Cardiac muscle cell (in vitro differentiated cells and primary cell): Measurements from ENCODE around the gene AOPEP. TPM values are rescaled to one million over a fixed set of nuclear protein-coding genes. Genes with fewer than 3 reads are reported as not detected.
A peak's percentile ranks its signal among the peaks of the same experiment; 100 is the strongest.
"Not testable (repeated sequence)": the region's sequence is repeated elsewhere in the genome, so short reads cannot be mapped to it uniquely, and the experiment has no call there.

ENCODE experiments used
- DNase-seq, 2 donors: peaks; one replicate each; pipeline versions ENCODE4 v3.0.0 to v3.0.0-alpha.2; 2010 to 2017; ENCODE audit warnings: low read depth in 1 of 2, low spot score in 1 of 2
- H3K27ac ChIP-seq: fragments of 200-600 bp; sonication (generic); 2 replicates; pipeline ENCODE4 v1.5.1; 2016
- H3K27me3 ChIP-seq: fragments of 200-600 bp; sonication (generic); 2 replicates; pipeline ENCODE4 v1.6.0; 2016; ENCODE audit warnings: control low read depth
- H3K36me3 ChIP-seq: fragments of 200-600 bp; sonication (generic); 2 replicates; pipeline ENCODE4 v1.5.1; 2016; ENCODE audit warnings: control low read depth
- H3K4me1 ChIP-seq: fragments of 200-600 bp; sonication (generic); 2 replicates; pipeline ENCODE4 v1.8.1; 2017; ENCODE audit warnings: low read depth, mild to moderate bottlenecking, mixed run types
- H3K4me3 ChIP-seq: fragments of 200-600 bp; sonication (generic); 2 replicates; pipeline ENCODE4 v1.5.1; 2016; ENCODE audit warnings: mild to moderate bottlenecking
- H3K9me3 ChIP-seq: fragments of 200-600 bp; sonication (generic); 2 replicates; pipeline ENCODE4 v1.5.1; 2017; ENCODE audit warnings: low read depth, mild to moderate bottlenecking, control low read depth
- CTCF ChIP-seq: IDR thresholded peaks from 2 replicates; pipeline ENCODE4 v1.5.1; 2012; ENCODE audit warnings: low read depth, mild to moderate bottlenecking, low read length
- polyA plus RNA-seq: library from polyadenylated mRNA; unstranded; fragments of >200 nt; fragmentation: Nextera tagmentation; extraction: Ambion mirVana; gene quantifications from 2 replicates; pipeline ENCODE4 v1.2.1, GENCODE V29; 2016
- total RNA-seq: library from RNA; depleted of rRNA; stranded (reverse); fragments of >200 nt; gene quantifications from 2 replicates; pipeline ENCODE4 v1.2.3, GENCODE V29; 2016

The AOPEP gene
- total and polyA plus RNA-seq, 2 experiments from 2014 or later: 46.8 to 88.7 TPM

DNA sequence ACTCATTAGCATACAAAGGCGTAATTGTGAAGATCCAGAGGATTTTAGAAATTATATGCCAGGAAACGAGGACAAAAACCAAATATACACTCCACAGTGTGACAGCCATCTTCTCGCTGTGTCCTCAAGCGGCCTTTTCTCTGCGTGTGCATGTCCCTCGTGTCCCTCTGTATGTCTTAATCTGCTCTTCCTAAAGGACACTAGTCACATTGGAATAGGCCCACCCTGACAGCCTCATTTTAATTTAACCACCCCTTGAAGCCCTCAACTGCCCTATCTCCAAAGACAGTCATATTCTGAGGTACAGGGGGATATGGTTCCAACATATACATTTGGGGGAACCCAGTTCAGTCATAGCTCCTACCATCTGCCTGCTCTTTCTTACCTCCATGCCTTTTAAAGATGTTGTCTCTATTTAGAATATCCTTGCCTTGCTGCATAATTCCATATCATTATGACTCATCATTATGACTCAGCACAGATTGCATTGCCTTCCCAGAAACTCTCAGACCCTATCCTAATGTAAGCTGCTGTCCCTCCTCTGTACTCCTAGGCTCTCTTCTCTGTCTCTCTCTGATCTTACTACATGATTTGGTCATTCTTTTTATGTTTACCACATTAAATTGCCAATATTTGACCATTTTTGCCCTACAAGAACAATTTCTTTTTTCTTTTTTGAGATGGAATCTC, 210.9 kb downstream of the AOPEP start:
- DNase-seq: peak in 1 of 2 donors; percentile 92
- Histone ChIP-seq H3K9me3 (no peaks in the 10 kb centered on the region), H3K27ac (no peak overlapping the region), H3K4me3 (no peak overlapping the region), H3K27me3 (no peaks in the 10 kb centered on the region), H3K36me3 (no peaks in the 10 kb centered on the region), H3K4me1 (peaks cover 16% of the 10 kb centered on the region)
- TF ChIP-seq CTCF: no peak

- Histone ChIP-seq H3K27ac (no peak overlapping the region), H3K27me3 (no peaks in the 10 kb centered on the region), H3K9me3 (no peaks in the 10 kb centered on the region), H3K4me3 (no peak overlapping the region), H3K4me1 (peaks cover 13% of the 10 kb centered on the region), H3K36me3 (no peaks in the 10 kb centered on the region)
- DNase-seq: no peak
- no peak for TF ChIP-seq CTCF
Measured at GRCh38 chr9:94938384-94938783, 211.9 kb downstream of the AOPEP start.

DNA sequence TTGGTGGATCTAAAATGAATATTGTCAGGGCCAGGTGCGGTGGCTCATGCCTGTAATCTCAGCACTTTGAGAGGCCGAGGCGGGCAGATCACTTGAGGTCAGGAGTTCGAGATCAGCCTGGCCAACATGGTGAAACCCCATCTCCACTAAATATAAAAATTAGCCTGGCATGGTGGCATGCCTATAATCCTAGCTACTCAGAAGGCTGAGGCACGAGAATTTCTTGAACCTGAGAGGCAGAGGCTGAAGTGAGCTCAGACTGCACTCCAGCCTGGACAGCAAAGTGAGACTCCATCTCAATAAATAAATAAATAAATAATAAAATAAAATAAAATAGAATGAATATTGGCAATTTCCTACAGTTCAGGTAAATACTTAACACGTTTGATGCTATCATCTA, 213.8 kb downstream of the AOPEP start:
- DNase-seq, H3K4me3 ChIP-seq: not testable (repeated sequence)
- peaks cover 13% of the 10 kb centered on the region for H3K4me1 ChIP-seq

DNA sequence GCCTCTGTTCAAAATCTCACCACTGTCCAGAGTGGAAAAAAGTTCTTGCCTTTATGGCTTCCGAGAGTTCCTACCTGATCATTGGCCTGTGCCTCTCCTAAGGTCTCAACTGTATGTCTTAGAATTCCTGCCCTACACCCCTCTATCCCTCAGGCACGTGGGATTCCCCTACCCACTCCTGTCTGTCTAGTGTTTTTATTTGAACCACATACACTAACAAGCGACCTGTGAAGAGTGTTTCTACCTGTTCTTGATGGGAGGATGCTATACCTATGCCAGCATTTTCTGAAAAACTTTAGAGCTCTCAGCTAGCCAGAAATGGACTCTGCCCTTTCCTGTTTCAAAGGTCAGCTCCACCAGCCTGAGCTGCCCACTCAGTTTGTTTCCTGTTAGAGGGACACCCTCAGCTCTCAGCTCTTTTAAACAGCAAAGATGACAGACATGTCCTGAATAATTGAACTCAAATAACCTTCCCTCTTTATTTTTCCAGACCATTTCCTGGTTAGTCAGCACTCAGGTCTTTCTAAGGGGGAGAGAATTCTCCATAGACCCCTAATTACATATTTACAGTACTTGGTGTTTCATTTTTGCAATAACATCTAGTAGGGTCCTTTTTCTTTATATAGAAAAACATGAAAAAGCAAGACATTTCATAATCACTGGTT, 214.8 kb downstream of the AOPEP start:
- Histone ChIP-seq H3K36me3 (no peaks in the 10 kb centered on the region), H3K27me3 (no peaks in the 10 kb centered on the region), H3K4me1 (peaks cover 13% of the 10 kb centered on the region), H3K27ac (peak overlapping the region; percentile 62), H3K9me3 (no peaks in the 10 kb centered on the region), H3K4me3 (no peak overlapping the region)
- no peak for DNase-seq
- no peak for TF ChIP-seq CTCF

More for the DNA sequence above, 213.8 kb downstream of the AOPEP start:
- not testable (repeated sequence) for H3K36me3 ChIP-seq, H3K9me3 ChIP-seq, H3K27ac ChIP-seq, H3K27me3 ChIP-seq

DNA sequence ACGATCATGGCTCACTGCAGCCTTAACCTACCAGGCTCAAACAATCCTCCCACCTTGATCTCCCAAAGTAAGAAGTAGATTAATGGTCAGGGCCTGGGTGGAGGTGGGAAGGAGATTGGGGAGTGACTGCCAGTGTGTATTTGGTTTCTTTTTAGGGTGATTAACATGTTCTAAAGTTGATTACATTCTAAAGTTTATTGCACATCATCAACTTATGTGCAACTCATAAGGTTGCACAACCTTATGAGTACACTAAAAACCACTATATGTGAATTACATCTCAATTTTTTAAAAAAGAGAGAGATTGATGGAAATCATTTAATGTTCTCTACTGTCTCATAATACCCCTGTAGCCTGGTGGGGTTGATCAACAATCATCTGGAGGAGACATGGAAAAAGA, 218.1 kb downstream of the AOPEP start:
- Histone ChIP-seq H3K4me1 (peaks cover 13% of the 10 kb centered on the region), H3K4me3 (no peak overlapping the region), H3K27me3 (no peaks in the 10 kb centered on the region), H3K9me3 (no peaks in the 10 kb centered on the region), H3K27ac (no peak overlapping the region), H3K36me3 (no peaks in the 10 kb centered on the region)
- no peak for TF ChIP-seq CTCF
- no peak for DNase-seq
